Stimulated activated CD4-positive, alpha-beta T cell treated with anti-CD3 and anti-CD28 coated beads, Interleukin-15, amount 100 ng/mL, for 1 hour (primary cell): ENCODE data around the gene TRPM7.
"Not testable (repeated sequence)": the region's sequence is repeated elsewhere in the genome, so short reads cannot be mapped to it uniquely, and the experiment has no call there.

ENCODE experiments used
- DNase-seq, 2 donors: peaks; one replicate each; pipeline ENCODE4 v3.0.0-alpha.2; 2020; ENCODE audit warnings: low read depth in 1 of 2, low spot score in 1 of 2

The TRPM7 gene

DNA sequence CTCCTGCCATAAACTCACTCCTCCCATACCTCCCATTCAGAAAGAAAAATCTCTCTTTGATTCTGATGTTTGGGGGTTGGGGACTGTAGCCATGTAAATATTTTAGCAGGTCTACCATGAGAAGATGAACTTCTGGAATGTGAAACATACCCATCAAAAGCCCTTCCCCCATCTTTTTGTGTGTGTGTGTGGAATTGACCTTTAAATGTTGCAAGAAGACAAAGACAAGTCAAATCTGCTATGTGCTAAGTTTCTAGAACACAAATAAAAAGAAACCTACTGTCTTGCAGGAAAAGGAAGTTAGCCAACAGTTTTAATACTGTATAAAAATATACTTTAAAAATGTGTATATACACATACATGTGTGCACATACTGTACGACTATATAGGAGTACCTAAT, 110.4 kb downstream of the TRPM7 start:
- no peak for DNase-seq

DNA sequence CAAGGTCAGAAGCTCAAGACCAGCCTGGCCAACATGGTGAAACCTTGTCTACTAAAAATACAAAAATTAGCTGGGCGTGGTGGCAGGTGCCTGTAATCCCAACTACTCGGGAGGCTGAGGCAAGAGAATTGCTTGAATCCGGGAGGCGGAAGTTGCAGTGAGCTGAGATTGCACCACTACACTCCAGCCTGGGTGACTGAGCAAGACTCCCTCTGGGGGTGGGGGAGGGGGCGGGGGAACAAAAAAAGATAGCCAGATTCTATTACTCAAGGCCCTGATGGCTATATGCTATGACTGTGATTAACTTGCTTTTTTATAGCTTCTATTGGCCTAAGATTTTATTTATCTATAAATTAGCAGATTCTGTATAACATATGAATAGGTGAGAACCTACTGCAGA, 112.8 kb downstream of the TRPM7 start:
- not testable (repeated sequence) for DNase-seq

DNA sequence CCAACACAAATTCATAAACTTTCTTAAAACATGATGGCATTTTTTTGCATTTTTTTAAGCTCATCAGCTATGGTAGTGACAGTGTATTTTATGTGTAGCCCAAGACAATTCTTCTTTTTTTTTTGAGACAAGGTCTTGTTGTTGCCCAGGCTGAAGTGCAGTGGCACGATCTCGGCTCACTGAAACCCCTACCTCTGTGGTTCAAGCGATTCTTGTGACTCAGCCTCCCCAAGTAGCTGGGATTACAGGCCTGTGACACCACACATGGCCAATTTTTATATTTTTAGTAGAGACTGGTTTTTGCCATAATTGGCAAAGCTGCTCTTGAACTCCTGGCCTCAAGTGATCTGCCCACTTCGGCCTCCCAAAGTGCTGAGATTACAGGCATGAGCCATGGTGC, 122.8 kb downstream of the TRPM7 start:
- no peak for DNase-seq

DNA sequence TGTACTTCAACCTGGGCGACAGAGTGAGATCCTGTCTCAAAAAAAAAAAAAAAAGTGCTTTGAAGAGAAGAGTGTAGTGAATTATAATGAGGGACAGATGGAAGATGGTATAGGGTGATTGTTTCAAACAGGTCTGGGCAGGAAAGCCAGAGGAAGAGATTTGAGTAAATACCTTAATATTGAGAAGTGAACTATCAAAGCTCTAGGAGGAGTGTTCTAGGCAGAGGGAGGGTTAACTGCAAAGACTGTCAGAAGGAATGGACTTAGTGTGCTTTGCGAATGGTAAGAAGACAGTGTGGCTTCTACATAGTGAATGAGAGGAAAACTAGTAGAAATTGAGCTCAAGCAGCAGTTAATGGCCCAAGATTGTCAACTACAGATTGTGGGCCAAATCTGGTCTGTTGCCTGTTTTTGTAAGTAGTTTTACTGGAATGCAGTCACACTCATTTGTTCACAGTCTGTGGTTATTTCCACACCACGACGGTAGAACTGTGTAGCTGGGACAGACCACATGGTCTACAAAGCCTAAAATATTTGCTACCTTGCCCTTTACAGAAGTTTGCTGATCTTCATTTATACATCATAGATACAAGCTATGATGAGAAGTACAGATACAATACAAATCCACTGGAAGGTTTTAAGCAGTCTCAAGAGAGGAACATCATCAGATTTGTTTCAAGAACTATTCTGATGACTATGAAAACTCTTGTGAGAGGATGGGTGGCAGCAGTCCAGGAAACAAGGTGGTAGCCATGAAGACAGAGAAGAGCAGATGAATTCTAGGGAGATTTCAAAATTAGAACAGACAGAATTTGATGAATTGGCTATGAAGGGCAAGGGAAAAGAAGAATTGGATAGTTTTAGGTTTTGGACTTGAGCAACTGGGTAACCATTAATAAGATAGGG, 123.6 kb downstream of the TRPM7 start:
- DNase-seq, result no peak

DNA sequence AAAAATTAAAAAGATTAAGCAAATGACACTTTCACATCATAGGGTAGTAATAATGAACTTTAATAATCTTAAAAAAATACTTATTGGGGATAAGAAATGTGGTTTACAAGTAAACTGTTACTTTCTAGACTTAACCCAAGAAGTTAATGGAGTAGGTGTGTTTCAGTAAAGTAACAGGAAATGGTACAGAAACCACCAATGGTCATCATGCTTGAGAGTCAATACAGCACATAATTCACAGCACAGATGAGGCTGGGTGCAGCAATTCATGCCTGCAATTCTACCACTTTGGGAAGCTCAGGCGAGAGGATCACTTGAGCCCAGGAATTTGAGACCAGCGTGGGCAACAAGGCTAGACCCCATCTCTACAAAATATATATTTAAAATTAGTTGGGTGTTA, 128.6 kb downstream of the TRPM7 start:
- no peak for DNase-seq

DNA sequence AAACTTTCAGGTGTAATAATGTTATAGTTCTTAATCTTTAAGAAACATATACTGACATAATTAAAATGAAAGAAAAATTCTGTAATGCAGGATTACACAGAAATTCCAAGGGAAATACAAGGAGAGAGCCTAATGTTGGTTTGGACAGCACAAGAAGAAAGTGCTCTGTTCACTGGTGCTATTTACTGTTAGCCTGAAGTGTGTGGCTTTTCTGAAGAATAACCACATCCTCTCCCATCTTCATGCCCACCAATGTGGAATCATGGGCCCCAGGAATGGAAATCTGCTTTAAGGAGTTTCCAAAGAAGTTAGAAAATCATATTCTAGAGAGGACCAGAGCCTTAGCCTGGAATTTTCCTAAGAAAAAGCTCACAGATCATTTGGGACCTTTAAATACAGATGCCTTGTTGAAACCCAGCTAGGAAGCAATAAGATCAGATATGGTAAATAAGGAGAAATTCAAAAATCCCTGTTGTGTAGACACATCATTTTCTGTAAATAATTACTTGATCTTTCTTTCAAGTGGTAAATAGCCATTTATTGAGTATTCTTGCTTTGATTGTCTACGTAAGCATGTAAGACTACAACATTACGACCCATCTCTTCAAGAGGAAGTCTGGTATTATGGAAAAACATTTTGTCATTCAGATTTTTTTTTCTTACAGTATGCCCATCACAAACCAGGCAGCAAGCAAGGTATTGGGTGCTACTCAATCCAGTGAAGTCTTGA, 129.8 kb downstream of the TRPM7 start:
- DNase-seq, result no peak

DNA sequence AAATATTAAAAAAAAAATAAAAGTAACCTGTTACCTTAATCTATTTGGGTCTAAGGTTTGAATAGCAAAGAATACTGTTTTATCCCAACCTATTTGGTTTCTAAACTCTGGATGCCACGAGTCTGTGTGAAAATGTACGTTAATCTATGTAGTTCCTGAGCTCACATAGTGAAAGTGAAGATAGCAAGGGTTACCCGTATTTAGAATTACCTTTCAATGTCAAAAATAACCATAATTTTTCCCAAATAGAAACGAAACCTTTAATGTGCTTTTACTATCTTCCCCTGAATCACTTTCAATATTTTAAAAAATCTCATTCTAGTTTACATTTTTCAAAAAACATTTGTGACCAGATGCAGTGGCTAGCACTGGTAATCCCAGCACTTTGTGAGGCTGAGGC, 134.4 kb downstream of the TRPM7 start:
- DNase-seq, result no peak

DNA sequence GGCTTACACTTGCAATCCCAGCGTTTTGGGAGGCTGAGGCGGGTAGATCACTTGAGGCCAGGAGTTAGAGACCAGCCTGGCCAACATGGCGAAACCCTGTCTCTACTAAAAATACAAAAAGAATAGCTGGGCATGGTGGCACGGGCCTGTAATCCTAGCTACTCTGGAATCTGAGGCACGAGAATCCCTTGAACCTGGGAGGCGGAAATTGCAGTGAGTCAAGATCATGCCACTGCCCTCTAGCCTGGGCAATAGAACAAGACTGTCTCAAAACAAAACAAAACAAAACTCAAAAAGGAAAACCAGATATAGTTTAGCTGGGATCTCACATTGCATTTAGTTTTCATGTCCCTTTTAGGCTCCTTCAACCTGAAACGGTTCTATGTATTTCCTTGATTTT, 137.3 kb downstream of the TRPM7 start:
- DNase-seq, result no peak

DNA sequence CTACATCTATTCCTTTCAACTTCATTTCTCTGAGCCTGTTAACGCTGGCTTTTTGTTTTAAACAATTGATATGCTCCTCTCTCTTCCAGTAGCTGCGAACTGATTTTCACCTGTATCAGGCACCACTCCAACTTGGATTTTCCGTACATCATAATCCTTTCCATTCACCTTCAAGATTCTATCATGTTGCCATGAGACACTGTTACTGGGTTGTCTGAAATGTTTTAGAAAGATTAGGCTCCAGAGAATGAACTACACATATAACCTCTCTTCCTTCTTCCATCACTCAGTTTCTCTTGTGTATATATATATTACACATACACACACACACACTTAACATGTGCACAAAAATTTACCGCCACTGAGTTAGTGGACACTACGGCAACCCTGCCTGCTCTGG, 140.0 kb downstream of the TRPM7 start, which contains the start of gene USP50:
USP50 (minus strand) TSS at position 101 of the 400 bp plus-strand sequence. CDS start 141 bp downstream, outside the sequence.
- DNase-seq, result no peak

DNA sequence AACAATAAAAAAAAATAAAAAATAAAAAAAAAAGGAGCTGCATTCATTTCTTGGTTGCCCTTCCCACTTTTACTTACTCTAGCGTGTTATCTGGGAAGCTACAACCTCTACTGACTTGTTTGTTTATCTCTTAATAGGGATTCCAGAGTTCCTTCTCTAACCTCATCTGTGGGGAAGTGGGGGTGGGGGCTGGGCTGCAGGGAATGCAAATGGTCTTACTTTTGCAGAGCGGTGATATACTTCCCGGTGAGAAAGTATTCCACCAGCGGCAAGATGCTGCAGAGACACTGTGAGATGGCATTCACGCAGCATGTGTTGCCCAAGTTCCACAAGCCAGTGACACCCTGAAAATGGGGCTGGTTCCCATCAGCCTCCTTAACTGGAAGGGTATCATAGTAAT, 142.2 kb downstream of the TRPM7 start:
- no peak for DNase-seq

DNA sequence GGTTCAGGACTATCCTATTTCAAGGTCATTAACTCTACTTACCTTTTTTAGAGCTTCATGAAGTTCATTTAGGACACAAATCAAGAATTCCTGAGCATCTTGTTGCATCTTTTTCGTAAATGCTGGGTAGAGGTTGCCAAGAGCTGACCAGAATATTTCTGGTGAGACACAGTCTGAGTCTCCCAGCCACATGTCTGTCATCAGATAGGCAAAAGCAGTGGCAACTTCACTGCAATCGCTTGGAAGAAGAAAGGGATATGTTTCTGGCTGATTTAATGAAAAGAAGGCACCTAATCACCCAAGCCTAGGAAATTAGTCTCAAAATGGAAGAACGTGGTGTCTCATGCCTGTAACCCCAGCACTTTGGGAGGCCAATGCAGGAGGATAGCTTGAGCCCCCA, 143.0 kb downstream of the TRPM7 start:
- no peak for DNase-seq

DNA sequence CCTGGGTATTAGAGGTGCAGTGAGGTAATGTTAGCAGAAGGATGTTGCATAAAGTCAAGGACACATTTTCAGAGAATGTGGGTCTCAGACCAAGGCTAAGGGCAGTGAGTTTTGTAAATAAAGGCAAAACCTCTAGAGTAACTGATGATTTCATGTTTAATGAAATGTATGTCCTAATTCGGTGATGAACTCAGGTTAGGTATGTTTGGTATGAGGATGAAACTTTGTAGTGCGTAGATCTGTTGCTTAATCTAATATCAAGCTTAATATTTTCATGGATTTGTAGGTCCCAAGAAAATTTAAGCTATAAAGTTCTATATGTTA, 143.7 kb downstream of the TRPM7 start:
- DNase-seq, result no peak

DNA sequence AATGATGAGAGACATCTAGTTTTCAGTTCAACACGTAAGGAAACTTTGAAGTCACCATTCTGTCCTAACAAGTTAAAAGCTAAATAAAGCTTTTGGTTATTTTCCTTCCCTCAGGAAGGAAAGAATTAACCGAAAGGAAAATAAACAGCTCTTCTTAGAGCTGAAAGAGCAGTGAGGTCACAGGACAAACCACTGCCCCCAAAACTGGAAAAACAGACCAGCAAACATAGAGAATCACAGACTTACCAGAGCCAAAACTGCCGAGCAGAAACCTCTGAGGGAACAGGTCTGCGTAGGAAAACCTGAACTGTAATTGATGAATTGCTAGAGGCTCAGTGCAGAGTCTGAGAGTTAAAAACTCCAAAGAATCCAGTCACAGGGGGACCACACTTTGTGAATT, 154.8 kb downstream of the TRPM7 start:
- no peak for DNase-seq

DNA sequence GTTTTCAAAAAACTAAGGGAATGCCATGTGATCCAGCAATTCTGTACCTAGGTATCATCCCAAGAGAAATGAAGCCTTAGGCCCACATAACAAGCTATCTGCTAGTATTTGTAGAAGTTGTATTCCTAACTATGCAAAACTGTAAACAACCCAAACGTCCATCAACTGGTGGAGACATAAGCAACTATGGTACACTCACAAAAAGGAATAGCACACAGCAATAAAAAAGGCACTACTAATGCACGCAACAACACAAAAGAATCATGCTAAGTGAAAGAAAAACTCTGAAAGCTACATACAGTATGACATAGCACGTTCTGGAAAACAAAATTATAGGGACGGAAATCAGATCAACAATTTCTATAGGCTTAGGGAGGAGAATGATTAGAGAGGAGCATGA, 155.4 kb downstream of the TRPM7 start:
- DNase-seq, result no peak

DNA sequence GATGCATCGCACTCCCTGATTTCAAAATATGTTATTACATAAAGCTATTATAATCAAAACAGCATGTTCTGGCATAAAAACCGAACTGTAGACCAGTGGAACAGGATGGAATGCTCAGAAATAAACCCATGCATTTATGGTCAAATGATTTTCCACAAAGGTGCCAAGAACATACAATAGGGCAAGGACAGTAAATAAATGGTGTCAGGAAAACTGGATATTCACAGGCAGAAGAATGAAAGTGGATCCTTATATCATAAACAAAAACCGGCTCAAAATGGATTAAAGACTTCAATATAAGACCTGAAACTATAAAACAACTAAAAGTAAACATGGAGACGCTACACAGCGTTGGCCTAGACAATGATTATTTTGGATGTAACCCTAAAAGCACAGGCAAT, 162.7 kb downstream of the TRPM7 start:
- DNase-seq, result no peak

DNA sequence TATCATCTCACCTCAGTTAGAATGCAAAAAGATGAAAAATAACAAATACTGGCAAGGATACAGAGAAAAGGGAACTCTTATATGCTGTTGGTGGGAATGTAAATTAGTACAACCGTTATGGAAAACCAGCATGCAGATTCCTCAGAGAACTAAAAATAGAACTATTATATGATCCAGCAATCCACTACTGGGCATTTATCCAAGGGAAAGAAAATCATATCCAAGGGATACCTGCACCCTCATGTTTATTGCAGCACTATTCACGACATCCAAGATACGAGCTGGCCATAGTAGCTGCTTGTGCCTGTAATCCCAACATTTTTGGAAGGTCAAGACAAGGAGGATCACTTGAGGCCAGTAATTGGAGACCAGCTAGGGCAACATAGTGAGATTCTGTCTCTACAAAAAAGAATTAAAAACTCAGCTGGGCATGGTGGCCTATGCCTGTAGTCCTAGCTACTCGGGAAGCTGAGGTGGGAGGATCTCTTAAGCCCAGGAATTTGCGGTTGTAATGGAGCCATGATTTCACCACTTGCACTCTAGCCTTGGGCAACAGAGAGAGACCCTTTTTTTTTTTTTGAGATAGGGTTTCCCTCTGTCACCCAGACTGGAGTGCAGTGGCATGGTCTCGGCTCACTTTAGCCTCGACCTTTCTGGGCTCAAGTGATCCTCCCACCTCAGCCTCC, 166.7 kb downstream of the TRPM7 start:
- no peak for DNase-seq

DNA sequence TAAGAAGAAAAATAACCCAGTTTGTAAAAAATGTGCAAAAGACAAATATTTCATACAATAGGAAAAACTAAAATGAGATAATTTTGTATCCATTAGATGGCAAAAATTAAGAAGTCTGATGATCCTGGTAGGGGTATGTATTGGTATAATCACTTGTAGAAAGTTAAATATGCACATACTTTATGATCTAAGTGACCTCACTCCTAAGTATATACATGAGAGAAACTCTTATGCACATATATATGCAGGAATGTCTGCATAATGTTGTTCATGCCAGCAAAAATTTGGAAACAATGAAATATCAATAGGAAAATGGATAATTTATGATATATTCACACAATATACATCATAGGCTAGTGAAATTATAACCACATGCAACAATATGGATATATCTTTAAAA, 173.6 kb downstream of the TRPM7 start:
- DNase-seq, result no peak
